Lower lobe of right lung (tissue), 2 donors: ENCODE measurements around the gene H3-3A. TPM values are rescaled to one million over a fixed set of nuclear protein-coding genes. Genes with fewer than 3 reads are reported as not detected.

Experiments used
- ATAC-seq, 2 donors: fragments of 200-7000 bp; cut with Tn5 transposase; one replicate each; pipeline ENCODE4 v1.9.1; 2020 to 2022; ENCODE audit warnings: mild to moderate bottlenecking in 2 of 2, moderate library complexity in 2 of 2
- DNase-seq: peaks from one replicate; pipeline ENCODE4 v3.0.0-alpha.2; 2020
- H3K27ac ChIP-seq: fragments of 200-600 bp; one replicate; pipeline ENCODE4 v1.8.0; 2022
- H3K27me3 ChIP-seq: fragments of 200-600 bp; one replicate; pipeline ENCODE4 v1.8.0; 2022; ENCODE audit warnings: low read depth
- H3K36me3 ChIP-seq: fragments of 200-600 bp; one replicate; pipeline ENCODE4 v1.8.0; 2022; ENCODE audit warnings: mild to moderate bottlenecking
- H3K4me1 ChIP-seq: fragments of 200-600 bp; one replicate; pipeline ENCODE4 v1.8.0; 2022
- H3K4me3 ChIP-seq: fragments of 200-600 bp; one replicate; pipeline ENCODE4 v1.8.0; 2022; ENCODE audit warnings: mild to moderate bottlenecking
- H3K9me3 ChIP-seq: fragments of 200-600 bp; one replicate; pipeline ENCODE4 v1.8.0; 2022
- intact Hi-C: fragments of 100-400 bp; cut with DNase I; formaldehyde crosslinking; loops from one replicate; pipeline ENCODE4 v1.11.0; 2022
- total RNA-seq: library from RNA; stranded (reverse); fragmentation: NEBNext Ultra II Directional; extraction: Animal tissue kit (Norgen Biotek cat#: 25700); gene quantifications from one replicate; pipeline ENCODE4 v1.2.1, GENCODE V29; 2021
- TF ChIP-seq, protein P1 (sequence below): fragments of 200-600 bp; IDR thresholded peaks from one replicate; pipeline ENCODE4 v1.8.0; 2022; ENCODE audit warnings: antibody characterized with exemption, mild to moderate bottlenecking
- donor health status: DM: no; HTN: yes; CAD: no; lungs with severe emphysema.

H3-3A gene
- total RNA-seq, 1 donor from 2014 or later, result 504 TPM

- Histone ChIP-seq H3K27ac (no peak overlapping the region), H3K27me3 (no peaks in the 10 kb centered on the region), H3K4me3 (no peak overlapping the region), H3K9me3 (no peaks in the 10 kb centered on the region), H3K36me3 (peaks cover 16% of the 10 kb centered on the region), H3K4me1 (peaks cover 7% of the 10 kb centered on the region)
- ATAC-seq (no peak), DNase-seq (no peak)
- intact Hi-C loops, result no loop called here
- TF ChIP-seq, protein P1, sequence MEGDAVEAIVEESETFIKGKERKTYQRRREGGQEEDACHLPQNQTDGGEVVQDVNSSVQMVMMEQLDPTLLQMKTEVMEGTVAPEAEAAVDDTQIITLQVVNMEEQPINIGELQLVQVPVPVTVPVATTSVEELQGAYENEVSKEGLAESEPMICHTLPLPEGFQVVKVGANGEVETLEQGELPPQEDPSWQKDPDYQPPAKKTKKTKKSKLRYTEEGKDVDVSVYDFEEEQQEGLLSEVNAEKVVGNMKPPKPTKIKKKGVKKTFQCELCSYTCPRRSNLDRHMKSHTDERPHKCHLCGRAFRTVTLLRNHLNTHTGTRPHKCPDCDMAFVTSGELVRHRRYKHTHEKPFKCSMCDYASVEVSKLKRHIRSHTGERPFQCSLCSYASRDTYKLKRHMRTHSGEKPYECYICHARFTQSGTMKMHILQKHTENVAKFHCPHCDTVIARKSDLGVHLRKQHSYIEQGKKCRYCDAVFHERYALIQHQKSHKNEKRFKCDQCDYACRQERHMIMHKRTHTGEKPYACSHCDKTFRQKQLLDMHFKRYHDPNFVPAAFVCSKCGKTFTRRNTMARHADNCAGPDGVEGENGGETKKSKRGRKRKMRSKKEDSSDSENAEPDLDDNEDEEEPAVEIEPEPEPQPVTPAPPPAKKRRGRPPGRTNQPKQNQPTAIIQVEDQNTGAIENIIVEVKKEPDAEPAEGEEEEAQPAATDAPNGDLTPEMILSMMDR, result no peak
Measured at GRCh38 chr1:226052061-226052460, 10.5 kb upstream of the H3-3A start.

DNA sequence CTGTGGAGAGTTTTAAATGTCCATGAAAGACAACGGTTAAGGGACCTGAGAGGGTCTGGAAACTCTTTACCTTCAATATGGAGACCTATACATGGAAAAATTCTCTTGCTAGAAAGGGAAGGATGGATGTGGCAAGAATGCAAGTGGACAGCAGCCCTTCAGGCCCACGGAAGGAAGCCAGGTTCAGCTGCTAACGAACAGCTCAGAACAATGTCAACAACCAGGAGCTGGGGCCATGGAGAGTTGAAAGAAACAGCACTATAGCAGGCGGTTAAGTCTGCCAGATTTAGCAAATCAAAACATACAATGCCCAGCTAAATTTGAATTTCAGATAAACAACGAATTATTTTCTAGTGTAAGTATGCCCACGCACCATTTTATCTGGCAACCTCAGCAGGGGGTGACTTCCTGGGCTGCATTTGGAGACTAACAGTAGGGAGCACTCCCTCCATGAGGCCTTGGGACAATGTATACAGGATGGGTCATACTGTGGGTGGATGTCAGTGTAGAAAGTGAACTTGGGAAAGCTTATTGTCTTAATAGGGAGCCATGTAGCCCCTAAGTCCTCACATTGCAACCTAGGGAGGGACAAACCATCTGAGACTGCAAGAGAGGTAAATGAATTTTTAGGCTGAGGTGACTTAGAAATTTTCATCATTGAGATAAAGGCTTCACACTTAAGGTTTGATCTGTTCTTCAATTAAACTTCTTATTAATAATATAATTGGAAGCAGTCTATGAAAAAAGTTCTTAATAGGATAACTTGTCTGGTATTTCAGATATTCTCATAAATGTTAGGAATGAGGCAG, 7.8 kb upstream of the H3-3A start:
- Histone ChIP-seq H3K4me3 (no peak overlapping the region), H3K9me3 (no peaks in the 10 kb centered on the region), H3K27ac (no peak overlapping the region), H3K36me3 (peaks cover 22% of the 10 kb centered on the region), H3K4me1 (no peaks in the 10 kb centered on the region), H3K27me3 (no peaks in the 10 kb centered on the region)
- no peak for DNase-seq
- TF ChIP-seq, protein P1, result no peak
- intact Hi-C loops, result no loop called here
- no peak for ATAC-seq

GRCh38 chr1:226059709-226060108, 2.8 kb upstream of the H3-3A start:
- peak overlapping the region; percentile 99 for H3K27ac ChIP-seq
- H3K36me3 ChIP-seq, result peaks cover 22% of the 10 kb centered on the region
- H3K4me1 ChIP-seq, result peaks cover 19% of the 10 kb centered on the region
- H3K27me3 ChIP-seq, result no peaks in the 10 kb centered on the region
- no peak for DNase-seq
- TF ChIP-seq, protein P1, result no peak
- ATAC-seq, result no peak
- no peak overlapping the region for H3K4me3 ChIP-seq
- H3K9me3 ChIP-seq, result no peaks in the 10 kb centered on the region
- intact Hi-C loops, result loop anchor here (5.0 kb wide), 1 partner anchor 57 kb away; no protein-coding TSS in a partner anchor

- no peaks in the 10 kb centered on the region for H3K9me3 ChIP-seq
Measured at GRCh38 chr1:226060427-226060826, 2.1 kb upstream of the H3-3A start.

DNA sequence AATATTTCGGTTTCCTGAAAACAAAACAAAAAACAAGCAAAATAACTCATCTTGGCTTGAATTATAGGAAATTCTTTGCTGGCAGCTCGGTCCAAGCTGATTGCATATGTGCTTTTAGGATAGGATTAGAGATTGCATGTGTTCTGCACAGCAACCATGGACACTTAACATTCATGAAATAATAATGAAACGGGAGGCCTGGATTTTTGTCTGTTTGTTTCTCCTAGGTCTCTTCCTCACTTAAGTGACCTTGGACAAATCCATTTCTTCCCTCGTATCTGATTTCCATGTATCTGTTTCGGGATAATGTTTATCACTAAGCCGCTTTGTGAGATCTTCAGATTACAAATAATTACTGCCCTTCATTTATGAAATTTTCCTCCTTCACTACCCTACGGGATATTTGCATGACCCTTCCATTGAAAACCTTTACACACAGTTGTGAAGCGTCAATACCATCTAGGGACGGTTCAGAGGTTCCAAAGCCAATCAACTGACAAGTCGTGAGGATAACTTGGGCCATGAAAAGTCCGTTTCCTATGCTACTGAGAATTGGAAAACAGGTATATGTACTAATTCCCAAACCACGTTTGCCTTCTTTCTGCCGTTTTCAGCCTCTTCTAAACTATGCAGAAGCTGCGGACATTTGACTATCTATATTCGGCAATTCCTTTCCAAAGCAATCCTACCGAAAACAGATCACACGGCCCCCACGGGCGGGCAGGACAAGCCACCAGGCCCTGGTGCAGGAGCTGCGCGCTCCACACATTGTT, 1.3 kb upstream of the H3-3A start:
- DNase-seq (no peak), ATAC-seq (no peak)
- Histone ChIP-seq H3K4me3 (peak overlapping the region; percentile 73), H3K36me3 (peaks cover 22% of the 10 kb centered on the region), H3K9me3 (no peaks in the 10 kb centered on the region), H3K27me3 (no peaks in the 10 kb centered on the region), H3K27ac (peak overlapping the region; percentile 99), H3K4me1 (peaks cover 35% of the 10 kb centered on the region)
- TF ChIP-seq, protein P1, result no peak
- intact Hi-C loops, result loop anchor here (5.0 kb wide), 1 partner anchor 59 kb away; no protein-coding TSS in a partner anchor

More at GRCh38 chr1:226060427-226060826, 2.1 kb upstream of the H3-3A start:
- TF ChIP-seq, protein P1, result no peak
- Histone ChIP-seq H3K4me1 (peaks cover 27% of the 10 kb centered on the region), H3K4me3 (no peak overlapping the region), H3K27me3 (no peaks in the 10 kb centered on the region), H3K36me3 (peaks cover 20% of the 10 kb centered on the region), H3K27ac (peak overlapping the region; percentile 99)
- DNase-seq, result no peak
- intact Hi-C loops, result loop anchor here (5.0 kb wide), 1 partner anchor 58 kb away; no protein-coding TSS in a partner anchor
- ATAC-seq, result no peak
